Endodermal cell (in vitro differentiated cells): Measurements from ENCODE around the gene TP53RK. TPM values are rescaled to one million over a fixed set of nuclear protein-coding genes. Genes with fewer than 3 reads are reported as not detected.

Experiments used
- DNase-seq: peaks from one replicate; pipeline ENCODE4 v3.0.0-alpha.2; 2017
- H3K27ac ChIP-seq: 2 replicates; pipeline ENCODE4 v1.5.1; 2013; ENCODE audit warnings: mild to moderate bottlenecking, low read depth, low read length, moderate library complexity
- H3K27me3 ChIP-seq: 2 replicates; pipeline ENCODE4 v1.6.1; 2013; ENCODE audit warnings: mild to moderate bottlenecking, low read length, moderate library complexity; ENCODE audit not compliant: insufficient read depth, control insufficient read depth, poor library complexity, severe bottlenecking
- H3K36me3 ChIP-seq: 2 replicates; pipeline ENCODE4 v1.7.0; 2013; ENCODE audit warnings: mild to moderate bottlenecking, low read length, moderate library complexity; ENCODE audit not compliant: control insufficient read depth, insufficient read depth
- H3K4me1 ChIP-seq: one replicate; pipeline ENCODE4 v1.7.0; 2013; ENCODE audit warnings: low read length; ENCODE audit not compliant: control insufficient read depth, insufficient read depth
- H3K4me3 ChIP-seq: 2 replicates; pipeline ENCODE4 v1.5.1; 2013; ENCODE audit warnings: mild to moderate bottlenecking, low read length, moderate library complexity
- H3K9ac ChIP-seq: 2 replicates; pipeline ENCODE4 v1.6.1; 2013; ENCODE audit warnings: mild to moderate bottlenecking, low read length, moderate library complexity; ENCODE audit not compliant: poor library complexity, severe bottlenecking; ENCODE audit errors: extremely low read depth
- H3K9me3 ChIP-seq: 2 replicates; pipeline ENCODE4 v1.6.1; 2013; ENCODE audit warnings: mild to moderate bottlenecking, low read length, moderate library complexity; ENCODE audit not compliant: control insufficient read depth
- H3K27ac Mint-ChIP-seq: 2 replicates; pipeline ENCODE4 v1.8.0; 2020; ENCODE audit warnings: mixed read lengths
- H3K27me3 Mint-ChIP-seq: 2 replicates; pipeline ENCODE4 v1.8.0; 2021; ENCODE audit warnings: mild to moderate bottlenecking, mixed read lengths; ENCODE audit not compliant: insufficient read depth
- H3K36me3 Mint-ChIP-seq: 2 replicates; pipeline ENCODE4 v1.8.0; 2020; ENCODE audit warnings: low read depth, mixed read lengths
- H3K4me1 Mint-ChIP-seq: 2 replicates; pipeline ENCODE4 v1.8.0; 2020; ENCODE audit warnings: mixed read lengths
- H3K4me3 Mint-ChIP-seq: 2 replicates; pipeline ENCODE4 v1.8.0; 2020; ENCODE audit warnings: mild to moderate bottlenecking, moderate library complexity, mixed read lengths
- H3K9me3 Mint-ChIP-seq: 2 replicates; pipeline ENCODE4 v1.8.0; 2020; ENCODE audit warnings: mild to moderate bottlenecking, mixed read lengths
- WGBS, 2 experiments: methylation state at CpG; one replicate each; pipeline versions ENCODE4 v1.1.5 to v1.1.7; 2013; ENCODE audit warnings: missing lambda C conversion rate in 2 of 2, mixed read lengths in 1 of 2; ENCODE audit not compliant: insufficient coverage in 1 of 2, insufficient read length in 1 of 2; 5-methylcytosine and 5-hydroxymethylcytosine counted together
- total RNA-seq, 2 donors: library from RNA; stranded (reverse); fragmentation: NEBNext Ultra II Directional in 1 of 2; extraction: Animal tissue kit (Norgen Biotek cat#: 25700) in 1 of 2; gene quantifications; 2 replicates in 1 of 2; 3 replicates in 1 of 2; pipeline ENCODE4 v1.2.1, GENCODE V29; 2021
- TF ChIP-seq, protein P1 (sequence below): fragments of 200-600 bp; sonication (generic); conservative IDR thresholded peaks from 2 replicates; pipeline ENCODE4 v1.5.0; 2021; ENCODE audit warnings: antibody characterized with exemption, mild to moderate bottlenecking

TP53RK gene
- total RNA-seq, 2 donors from 2014 or later = 9.4 to 9.9 TPM

DNA sequence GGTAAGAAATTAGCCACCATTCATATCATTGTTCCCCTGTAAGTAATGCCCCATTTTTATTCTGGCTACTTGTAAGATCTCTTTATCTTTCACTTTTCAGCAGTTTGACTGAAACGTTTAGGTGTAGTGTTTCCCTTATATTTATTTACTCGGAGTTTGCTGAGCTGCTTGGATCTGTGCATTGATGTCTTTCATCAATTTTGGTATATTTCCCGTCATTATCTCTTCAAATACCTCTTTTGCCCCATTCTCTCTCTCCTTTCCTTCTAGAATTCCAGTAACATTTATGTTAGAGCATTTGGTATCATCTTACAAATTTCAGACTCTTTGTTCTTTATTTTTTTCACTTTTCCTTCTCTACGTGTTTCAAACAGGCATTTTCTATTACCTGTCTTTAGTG is 28.8 kb downstream of the TP53RK start:
- Histone ChIP-seq H3K9me3 (peaks cover 13% of the 10 kb centered on the region), H3K27me3 (no peaks in the 10 kb centered on the region), H3K9ac (no peak overlapping the region), H3K4me1 (no peaks in the 10 kb centered on the region), H3K4me3 (no peak overlapping the region), H3K27ac (no peak overlapping the region), H3K36me3 (no peaks in the 10 kb centered on the region)
- TF ChIP-seq, protein P1, sequence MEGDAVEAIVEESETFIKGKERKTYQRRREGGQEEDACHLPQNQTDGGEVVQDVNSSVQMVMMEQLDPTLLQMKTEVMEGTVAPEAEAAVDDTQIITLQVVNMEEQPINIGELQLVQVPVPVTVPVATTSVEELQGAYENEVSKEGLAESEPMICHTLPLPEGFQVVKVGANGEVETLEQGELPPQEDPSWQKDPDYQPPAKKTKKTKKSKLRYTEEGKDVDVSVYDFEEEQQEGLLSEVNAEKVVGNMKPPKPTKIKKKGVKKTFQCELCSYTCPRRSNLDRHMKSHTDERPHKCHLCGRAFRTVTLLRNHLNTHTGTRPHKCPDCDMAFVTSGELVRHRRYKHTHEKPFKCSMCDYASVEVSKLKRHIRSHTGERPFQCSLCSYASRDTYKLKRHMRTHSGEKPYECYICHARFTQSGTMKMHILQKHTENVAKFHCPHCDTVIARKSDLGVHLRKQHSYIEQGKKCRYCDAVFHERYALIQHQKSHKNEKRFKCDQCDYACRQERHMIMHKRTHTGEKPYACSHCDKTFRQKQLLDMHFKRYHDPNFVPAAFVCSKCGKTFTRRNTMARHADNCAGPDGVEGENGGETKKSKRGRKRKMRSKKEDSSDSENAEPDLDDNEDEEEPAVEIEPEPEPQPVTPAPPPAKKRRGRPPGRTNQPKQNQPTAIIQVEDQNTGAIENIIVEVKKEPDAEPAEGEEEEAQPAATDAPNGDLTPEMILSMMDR = no peak
- peaks cover 2% of the 10 kb centered on the region for H3K27me3 Mint-ChIP-seq
- H3K27ac Mint-ChIP-seq = no peak overlapping the region
- no peaks in the 10 kb centered on the region for H3K9me3 Mint-ChIP-seq
- DNase-seq = no peak
- 92 to 94% methylated on average over 2 to 4 of the region's 4 CpGs for WGBS, 2 experiments
- no peaks in the 10 kb centered on the region for H3K4me1 Mint-ChIP-seq
- H3K36me3 Mint-ChIP-seq = no peaks in the 10 kb centered on the region
- H3K4me3 Mint-ChIP-seq = no peak overlapping the region

DNA sequence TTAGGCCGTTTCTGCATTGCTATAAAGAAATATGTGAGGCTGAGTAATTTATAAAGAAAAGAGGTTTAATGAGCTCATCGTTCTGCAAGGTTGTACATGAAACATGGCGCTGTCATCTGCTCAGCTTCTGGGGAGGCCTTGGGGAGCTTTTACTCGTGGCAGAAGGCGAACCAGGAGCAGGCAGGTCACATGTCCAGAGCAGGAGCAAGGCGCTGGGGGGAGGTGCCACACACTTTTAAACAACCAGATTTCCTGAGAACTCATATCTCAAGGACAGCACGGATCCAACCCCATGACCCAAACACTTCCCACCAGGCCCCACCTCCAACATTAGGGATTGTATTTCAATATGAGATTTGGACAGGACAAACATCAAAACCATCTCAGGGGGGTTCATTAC is 31.6 kb downstream of the TP53RK start:
- Mint-ChIP-seq H3K4me3 (no peak overlapping the region), H3K4me1 (no peaks in the 10 kb centered on the region), H3K36me3 (no peaks in the 10 kb centered on the region), H3K27me3 (peaks cover 17% of the 10 kb centered on the region), H3K9me3 (no peaks in the 10 kb centered on the region), H3K27ac (no peak overlapping the region)
- DNase-seq = no peak
- Histone ChIP-seq H3K27ac (no peak overlapping the region), H3K9ac (no peak overlapping the region), H3K36me3 (no peaks in the 10 kb centered on the region), H3K9me3 (peaks cover 13% of the 10 kb centered on the region), H3K4me1 (no peaks in the 10 kb centered on the region), H3K4me3 (no peak overlapping the region), H3K27me3 (peaks cover 17% of the 10 kb centered on the region)
- 89 to 92% methylated on average over 2 to 7 of the region's 7 CpGs for WGBS, 2 experiments
- TF ChIP-seq, protein P1 = no peak

DNA sequence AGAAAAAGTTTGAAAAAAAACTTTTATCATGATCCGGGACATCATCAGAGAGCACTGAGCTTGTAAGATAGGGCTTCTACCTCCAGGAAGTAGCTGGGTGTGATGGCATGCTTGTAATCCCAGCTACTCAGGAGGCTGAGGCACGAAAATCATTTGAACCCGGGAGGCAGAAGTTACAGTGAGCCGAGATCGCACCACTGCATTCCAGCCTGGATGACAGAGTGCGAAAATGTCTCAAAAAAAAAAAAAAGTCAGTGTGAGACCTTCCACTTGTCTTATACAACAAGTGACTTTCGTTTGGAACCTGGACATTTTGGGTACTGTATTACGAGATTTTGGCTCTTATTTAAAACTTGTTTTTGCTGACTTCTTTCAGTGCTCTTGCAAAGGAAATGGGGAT is 32.1 kb downstream of the TP53RK start:
- peaks cover 20% of the 10 kb centered on the region for H3K27me3 Mint-ChIP-seq
- no peak overlapping the region for H3K27ac Mint-ChIP-seq
- peaks cover 22% of the 10 kb centered on the region for H3K27me3 ChIP-seq
- no peaks in the 10 kb centered on the region for H3K9me3 Mint-ChIP-seq
- H3K4me1 ChIP-seq = no peaks in the 10 kb centered on the region
- H3K9ac ChIP-seq = no peak overlapping the region
- no peak overlapping the region for H3K27ac ChIP-seq
- no peak overlapping the region for H3K4me3 Mint-ChIP-seq
- H3K9me3 ChIP-seq = peaks cover 13% of the 10 kb centered on the region
- TF ChIP-seq, protein P1 = no peak
- H3K4me1 Mint-ChIP-seq = no peaks in the 10 kb centered on the region
- H3K36me3 Mint-ChIP-seq = no peaks in the 10 kb centered on the region
- no peak overlapping the region for H3K4me3 ChIP-seq
- no peak for DNase-seq
- no peaks in the 10 kb centered on the region for H3K36me3 ChIP-seq
- whole genome bisulfite sequencing, 2 experiments = 84 to 90% methylated on average over 7 to 8 of the region's 8 CpGs
